NCI-H2227 (cell line): ENCODE results near the gene TUBB3.
A peak's percentile ranks its signal among the peaks of the same experiment; 100 is the strongest.

ENCODE experiments used
- DNase-seq: peaks from one replicate; lab custom pipeline; 2025; ENCODE audit not compliant: unreplicated experiment; lab: John Stamatoyannopoulos, UW

Gene TUBB3

DNA sequence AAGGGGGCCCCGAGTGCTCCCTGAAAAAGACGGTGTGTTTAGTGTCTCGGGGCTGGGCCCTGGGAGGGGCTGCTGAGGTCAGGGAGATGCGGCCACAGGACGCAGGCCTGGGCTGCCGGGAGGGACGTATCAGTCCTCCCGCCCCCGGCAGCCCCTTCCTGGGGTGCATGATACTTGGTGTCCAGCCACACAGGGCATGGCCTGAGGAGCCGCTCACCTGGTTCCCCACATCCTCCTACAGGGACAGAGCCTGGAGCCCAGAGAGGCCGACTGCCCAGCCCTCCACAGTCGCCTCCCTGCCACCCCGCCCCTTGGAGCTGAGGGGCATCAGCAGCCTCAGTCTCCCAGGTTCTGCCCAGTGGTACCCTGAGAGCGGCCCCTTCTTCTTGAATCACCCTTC, 13.4 kb downstream of the TUBB3 start:
- no peak for DNase-seq

DNA sequence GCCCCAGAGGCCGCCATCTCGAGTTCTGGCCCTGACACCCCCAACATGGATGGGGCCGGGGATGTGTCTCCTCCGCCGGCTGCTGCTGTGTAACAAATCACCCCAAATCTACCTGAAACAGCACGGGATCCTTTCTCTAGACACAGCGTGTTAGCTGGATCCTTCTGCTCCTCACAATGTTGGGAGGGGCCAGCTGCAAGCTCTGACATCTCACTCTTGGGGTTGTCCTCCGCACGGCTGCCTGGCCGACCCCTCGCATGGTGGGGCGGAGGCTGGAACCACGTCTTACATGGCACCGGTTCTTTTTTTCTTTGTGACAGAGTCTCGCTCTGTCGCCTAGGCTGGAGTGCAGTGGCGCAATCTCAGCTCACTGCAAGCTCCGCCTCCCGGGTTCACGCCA, 13.8 kb downstream of the TUBB3 start:
- DNase-seq, result no peak

DNA sequence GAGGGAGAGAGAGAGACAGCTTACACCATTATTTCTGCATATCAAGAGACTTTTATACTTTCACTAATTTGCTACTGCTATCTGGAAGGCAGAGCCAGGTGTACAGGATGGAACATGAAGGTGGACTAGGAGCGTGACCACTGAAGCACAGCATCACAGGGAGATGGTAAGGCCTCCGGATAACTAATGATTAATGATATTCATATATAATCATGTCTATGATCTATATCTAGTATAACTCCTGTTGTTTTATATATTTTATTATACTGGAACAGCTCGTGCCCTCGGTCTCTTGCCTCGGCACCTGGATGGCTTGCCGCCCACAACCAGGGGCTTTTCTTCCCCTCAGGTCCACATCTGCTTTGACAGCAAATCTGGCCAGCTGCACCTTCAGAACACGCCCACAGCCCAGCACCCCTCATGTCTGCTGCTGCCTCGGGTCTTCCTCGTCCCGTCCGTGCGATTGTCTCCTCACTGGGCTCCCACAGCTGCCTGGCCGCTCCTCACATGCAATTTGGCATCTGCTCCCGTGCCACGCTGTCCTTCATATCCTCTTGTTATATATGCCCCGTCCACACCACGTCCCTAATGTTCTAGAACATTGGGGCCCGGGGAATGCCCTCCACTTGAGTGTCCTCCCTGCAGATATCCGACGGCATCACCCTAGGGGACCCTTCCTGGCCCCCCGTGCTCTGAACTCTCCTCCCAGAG, 15.2 kb downstream of the TUBB3 start:
- no peak for DNase-seq

DNA sequence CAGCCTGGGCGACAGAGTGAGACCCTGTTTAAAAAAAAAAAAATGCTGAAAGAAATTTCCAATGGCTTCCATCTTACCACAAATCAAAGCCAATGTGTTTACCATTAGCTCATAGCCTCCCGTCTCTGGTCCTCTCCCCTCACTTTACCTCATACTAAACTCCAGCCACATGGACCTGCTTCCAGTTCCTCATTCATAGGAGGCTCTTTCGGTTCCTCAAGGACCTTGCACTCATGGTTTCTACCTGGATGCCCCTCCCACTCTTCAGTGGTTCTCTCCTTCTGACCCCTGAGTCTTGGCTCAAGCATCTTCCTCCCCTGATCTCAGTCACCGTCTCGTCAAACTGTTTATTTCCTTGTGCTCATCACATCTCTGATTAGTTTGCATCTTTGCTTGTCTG, 21.6 kb downstream of the TUBB3 start:
- DNase-seq, result no peak

DNA sequence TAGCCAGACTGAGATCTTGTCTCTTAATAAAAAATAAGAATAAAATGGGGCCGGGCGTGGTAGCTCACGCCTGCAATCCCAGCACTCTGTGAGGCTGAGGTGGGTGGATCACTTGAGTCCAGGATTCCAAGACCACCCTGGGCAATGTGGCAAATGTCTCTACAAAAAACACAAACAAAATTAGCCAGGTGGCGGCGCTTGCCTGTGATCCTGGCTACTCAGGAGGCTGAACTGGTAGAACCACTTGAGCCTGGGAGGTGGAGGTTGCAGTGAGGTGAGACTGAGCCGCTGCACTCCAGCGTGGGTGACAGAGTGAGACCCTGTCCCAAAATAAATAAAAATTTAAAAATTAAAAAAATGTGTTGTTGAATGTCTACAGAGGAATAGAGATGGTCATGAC, 22.5 kb downstream of the TUBB3 start:
- no peak for DNase-seq

DNA sequence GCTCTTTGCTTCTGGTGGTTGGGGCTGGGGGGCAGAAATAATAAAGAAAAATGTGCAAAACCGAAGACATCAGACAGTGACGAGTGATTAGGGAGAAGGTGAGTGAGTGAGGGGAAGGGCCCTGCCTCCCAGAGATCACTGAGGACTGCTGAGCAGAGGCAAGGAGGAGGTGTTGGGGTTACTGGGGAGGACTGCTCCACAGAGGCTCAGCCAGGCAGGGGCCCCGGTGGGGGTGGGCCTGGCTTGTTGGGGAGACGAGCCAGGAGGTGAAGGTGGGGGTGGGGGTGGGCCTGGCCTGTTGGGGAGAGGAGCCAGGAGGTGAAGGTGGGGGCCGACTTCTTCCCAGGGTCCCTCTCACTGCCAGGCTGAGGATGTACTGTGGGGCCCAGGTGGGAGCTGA, 23.4 kb downstream of the TUBB3 start:
- DNase-seq, result no peak

DNA sequence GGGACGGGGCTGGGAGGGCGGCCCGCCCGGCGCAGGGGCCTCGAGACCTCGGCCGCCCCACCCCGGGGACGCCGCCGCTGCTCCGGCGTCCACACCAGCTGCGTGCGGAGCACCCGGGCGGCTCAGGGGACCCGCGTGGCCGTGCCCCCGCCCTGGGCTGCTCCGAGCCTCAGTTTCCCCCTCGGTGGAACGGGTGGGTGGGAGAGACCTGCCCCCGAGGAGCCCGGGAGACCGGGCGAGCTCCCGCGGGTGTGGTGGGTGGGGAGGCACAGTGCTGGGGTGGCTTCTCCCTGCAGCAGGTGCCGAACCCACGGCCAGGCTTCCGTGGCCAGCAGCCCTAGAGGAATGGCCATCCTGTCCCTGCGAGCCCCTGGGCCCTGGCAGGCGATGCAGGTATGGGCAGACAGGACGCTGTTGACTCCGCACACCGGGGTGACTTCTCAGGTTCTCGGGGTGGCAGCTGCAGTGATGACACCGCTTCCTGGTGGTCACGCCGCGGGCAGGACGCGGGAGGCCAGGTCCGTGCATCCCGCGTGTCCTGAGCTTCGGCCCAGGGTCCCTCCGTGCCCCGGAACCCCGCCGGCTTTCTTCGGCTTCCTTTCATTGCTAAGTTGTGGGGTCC, 26.1 kb downstream of the TUBB3 start:
- no peak for DNase-seq

DNA sequence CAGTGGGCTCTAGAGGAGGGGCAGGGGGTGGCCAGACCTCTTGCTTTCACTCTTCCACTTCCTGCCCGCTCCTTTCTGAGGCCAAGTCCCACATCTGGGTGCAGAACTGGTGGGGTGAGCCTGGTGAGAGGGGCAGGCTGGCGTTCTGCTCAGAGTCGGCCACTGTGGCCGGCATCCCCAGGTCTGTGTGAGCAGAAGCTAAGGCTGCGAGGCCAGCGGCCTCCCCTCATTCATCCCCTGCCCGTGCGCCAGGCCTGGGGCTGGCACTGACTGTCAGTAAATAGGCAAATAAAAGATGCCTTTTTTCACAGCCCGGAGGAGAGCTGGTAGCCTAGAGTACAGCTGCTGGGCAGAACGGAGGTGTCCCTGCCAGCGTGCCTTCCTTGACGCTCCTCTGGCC, 26.6 kb downstream of the TUBB3 start:
- DNase-seq, result no peak

DNA sequence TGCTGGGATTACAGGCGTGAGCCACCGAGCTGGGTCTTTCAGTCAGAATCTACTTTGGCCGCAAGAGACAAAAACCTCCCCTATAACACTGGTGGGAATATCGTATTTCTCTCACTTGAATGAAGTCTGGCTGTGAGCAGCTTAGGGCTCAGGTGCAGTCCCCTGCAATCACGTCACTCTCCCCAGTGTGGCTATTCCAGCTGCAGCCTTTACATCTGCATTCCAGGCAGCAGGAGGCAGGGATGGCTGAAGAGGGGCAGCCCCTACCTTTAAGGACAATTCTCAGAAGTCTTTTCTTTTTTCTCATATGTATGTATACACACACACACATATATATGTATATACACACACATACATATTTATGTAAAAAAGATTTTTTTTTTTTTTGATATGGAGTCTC, 28.4 kb downstream of the TUBB3 start:
- DNase-seq, result no peak

DNA sequence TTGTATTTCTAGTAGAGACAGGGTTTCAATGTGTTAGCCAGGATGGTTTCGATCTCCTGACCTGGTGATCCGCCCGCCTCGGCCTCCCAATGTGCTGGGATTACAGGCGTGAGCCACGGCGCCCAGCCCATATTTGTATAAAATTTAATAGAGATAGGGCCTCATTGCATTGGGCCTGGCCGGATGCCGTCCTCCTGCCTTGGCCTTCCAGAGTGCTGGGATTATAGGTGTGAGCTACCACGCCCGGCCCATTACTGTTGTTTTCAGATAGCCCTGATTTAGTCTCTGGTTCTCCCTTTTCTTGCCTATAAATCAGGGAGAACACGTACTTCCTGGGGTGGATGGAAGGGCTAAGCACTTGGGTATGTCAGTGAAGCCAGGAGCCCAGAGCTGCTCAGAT, 28.9 kb downstream of the TUBB3 start:
- DNase-seq, result no peak

DNA sequence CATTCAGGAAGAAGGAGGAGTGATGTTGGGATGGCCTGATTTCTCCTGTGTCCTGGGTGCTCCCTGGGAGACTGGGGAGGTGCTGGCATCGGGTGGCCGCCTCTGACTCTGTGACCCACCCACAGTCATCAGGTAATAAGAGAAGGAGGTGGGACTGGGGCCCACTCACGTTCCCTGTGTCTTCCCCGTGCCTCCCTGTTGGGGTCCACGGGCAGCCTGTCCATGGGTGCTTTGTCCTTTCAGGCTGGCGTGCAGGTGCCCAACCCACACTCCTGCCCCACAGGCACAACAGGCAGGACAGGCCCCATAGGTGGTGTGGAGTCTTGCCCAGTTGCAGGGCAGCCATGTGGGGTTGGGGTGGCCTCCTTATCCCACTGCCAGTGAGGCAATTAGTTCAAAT, 29.4 kb downstream of the TUBB3 start:
- DNase-seq, result no peak

DNA sequence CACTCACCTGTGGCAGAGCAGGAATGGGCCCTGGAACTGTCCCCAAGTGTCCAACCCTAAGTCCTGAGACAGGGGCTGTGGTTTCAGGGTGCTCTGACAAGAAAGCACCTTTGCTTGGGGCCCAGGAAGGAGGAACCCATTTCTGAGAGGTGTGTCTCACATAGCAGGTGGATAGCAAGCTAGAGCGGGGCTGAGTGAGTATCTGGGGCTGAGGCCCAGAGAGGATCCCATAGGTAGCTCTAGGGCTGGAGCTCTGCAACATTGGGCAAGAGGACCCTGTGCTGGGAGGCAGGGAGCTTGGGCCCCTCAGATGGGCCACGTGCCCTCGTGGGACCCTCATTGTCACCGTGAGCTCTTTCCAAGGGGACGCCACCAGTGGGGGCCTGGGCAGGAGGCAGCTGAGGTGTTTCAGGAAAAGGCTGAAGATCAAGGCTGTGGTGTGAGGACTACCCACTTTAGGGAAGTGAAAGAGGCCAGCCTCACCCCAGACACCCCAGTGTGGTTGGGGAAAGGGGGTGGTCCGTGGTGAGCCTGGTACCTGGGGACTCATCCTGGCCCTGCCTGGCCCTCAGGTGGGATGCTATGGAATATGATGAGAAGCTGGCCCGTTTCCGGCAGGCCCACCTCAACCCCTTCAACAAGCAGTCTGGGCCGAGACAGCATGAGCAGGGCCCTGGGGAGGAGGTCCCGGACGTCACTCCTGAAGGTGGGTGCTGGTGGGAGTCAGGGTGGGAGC, 30.7 kb downstream of the TUBB3 start:
- no peak for DNase-seq

DNA sequence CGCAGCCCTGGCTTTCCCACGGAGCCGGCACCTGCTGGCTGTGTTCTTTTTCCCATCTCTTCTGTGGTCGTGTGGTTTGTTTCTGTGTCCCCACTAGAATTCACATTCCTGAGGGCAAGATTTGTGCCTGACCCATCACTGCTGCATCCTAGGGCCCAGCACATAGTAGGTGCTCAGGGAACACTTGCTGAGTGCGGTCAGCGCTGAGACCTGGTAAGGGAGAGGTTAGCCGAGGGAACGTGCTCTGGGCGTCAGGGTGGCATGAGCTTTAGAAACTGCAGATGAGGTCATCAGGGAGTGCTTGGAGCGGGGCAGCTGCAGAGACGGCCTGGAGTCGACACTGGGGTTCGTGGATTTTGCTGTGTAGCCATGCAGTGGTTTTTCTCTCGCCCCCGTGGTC, 31.3 kb downstream of the TUBB3 start:
- DNase-seq, result no peak

DNA sequence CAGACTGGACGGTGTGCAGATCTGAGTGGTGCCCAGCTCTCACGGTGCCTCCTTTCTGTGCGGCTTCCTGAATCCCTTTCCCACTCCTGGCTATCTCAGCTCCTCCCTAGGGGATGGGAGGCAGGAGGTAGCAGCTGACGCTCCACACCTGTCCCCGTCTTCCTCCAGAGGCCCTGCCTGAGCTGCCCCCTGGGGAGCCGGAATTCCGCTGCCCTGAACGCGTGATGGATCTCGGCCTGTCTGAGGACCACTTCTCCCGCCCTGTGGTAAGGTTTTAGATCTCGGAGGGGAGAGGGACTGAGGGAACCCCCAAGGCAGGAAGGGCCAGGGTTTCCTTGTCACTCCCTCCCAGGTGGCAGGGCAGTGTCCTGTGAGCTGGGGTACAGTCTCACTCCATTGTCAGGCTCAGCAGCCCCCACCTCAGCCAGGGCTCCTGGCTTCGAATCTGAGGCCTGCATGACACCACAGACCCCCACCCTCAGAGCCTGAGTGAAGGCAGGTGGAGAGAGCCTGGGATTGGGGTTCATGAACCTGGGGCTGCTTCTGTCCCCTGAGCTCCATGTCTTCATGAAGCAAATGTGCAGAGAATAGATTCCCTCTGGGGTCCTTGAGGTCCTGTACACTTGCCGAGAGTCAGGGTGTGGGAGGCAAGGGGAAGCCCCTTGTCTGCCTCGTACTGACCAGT, 32.0 kb downstream of the TUBB3 start:
- no peak for DNase-seq

DNA sequence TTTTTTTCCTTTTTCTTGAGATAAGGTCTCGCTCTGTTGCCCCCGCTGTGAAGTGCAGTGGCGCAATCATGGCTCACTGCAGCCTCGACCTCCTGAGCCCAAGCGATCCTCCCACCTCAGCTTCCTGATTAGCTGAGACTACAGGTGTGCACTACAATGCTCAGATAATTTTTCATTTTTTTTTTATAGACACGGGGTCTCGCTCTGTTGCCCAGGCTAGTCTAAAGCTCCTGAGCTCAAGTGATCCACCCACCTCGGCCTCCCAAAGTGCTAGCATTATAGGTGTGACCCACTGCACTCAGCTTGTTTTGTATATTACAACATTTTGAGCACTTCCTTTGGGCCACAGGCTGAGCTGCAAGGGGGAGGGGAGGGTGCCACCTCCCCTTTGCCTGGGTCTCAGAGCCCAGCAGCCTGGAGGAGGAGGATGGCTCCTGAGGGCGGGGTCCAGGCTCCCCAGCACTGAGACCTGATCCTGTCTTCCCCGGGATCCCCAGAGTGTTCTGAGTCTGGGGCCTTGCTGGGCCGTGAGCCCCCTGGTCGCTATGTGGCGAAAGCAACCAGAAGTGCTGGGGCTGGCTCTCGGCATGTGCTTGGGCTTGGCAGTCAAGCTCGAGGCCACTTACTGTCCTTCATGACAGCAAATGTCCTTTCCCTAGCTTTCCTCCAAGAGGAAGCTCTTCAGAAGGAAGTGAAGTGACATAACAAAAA, 33.5 kb downstream of the TUBB3 start:
- DNase-seq, result no peak

DNA sequence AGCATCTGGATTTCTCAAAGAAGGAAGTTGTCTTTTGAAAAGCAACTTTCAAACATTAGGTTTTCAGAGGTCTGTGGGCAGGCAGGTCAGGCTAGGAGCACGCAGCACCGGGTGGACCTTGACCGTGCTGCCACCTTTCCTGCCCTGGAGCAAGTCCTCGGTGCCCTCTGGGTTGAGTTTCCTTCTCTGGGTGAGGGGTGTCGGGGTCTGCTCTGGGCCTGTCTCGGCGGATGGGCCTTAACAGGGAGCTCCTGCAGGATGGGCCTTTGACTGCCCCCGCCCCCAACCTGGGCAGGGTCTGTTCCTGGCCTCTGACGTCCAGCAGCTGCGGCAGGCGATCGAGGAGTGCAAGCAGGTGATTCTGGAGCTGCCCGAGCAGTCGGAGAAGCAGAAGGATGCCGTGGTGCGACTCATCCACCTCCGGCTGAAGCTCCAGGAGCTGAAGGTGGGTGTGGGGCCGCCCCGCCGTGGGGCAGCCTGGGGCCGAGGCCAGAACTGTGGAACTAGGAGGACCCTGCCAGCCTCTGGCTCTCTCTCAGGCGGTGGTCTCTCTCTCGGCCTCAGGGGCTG, 34.2 kb downstream of the TUBB3 start:
- DNase-seq, result no peak

DNA sequence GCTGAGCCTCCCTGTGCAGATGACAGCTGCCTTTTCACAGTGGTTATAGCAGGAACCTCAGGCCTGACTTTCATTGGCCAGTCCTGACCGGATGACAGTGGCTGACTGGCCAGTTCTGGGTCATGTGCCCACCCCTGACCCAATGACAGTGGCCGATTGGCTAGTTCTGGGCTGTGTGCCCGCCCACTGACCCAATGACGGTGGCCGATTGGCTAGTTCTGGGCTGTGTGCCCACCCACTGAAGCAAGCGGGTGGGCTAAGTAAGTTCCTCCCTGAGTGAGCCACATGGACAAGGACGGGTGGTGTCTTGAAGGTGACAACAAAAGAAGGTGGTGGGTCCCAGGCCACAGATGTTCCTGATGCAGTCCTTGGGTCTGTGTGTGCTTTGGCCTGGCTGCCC, 34.9 kb downstream of the TUBB3 start:
- peak; percentile 5 for DNase-seq

DNA sequence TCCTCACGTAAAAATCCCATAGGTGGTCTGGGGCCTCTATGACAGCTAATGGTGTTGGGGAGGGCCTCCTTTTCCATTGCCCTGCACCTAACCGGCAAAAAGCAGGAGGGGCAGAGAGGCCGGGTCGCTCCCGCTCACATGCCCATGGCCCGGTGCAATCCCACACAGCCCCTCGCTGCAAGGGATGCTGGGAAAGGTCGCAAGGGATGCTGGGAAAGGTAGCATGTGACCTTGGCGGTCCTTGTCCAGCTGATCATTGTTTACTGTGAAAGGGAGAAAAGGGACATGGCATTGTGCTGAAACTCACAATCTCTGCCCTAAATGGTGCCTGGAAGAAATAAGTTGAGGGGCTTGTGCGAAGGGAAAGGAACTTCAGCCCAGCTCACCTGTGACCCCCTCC, 35.5 kb downstream of the TUBB3 start:
- no peak for DNase-seq

DNA sequence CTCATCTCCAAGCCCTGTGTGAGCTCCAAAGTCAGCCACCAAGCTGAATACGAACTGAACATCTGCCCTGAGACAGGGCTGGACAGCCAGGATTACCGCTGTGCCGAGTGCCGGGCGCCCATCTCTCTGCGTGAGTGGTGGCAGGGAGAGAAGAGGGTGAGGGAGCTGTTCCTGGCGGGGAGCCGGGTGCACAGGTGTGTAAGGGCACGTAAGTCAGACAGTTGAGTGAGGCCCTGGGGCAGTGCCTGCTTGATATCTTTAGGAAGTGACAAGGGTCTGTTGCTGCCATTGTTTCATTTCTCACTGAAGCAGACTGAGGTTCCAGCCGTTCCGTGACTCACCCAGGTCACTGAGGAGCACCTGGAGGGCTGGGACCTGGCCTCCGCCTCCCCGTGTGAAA, 37.8 kb downstream of the TUBB3 start:
- no peak for DNase-seq

DNA sequence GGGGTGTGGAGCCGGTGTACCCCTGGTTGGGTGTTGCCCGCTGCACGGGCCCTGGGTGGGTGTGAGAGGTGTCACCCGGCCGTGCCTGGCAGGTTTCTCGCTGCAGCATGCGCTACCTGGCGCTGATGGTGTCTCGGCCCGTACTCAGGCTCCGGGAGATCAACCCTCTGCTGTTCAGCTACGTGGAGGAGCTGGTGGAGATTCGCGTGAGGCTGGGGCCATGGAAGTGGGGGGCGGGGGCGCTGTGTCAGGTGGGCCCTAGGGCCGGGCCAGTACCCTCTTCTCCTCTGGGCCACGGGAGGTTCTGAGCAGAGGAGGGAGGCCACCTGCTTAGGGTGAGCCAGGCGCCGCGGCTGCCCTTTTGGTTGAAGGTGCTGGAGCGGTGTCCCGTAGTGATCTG, 38.8 kb downstream of the TUBB3 start:
- DNase-seq, result no peak
